Choroid plexus epithelial cell (primary cell): ENCODE measurements around the gene GM2A.

Source experiments
- DNase-seq: peaks from one replicate; pipeline ENCODE4 v3.0.0-alpha.2; 2010; ENCODE audit warnings: low read depth
- H3K4me3 ChIP-seq: 2 replicates; pipeline ENCODE4 v1.5.1; 2011; ENCODE audit warnings: low read depth, mild to moderate bottlenecking, control low read depth, low read length, moderate library complexity
- CTCF ChIP-seq: conservative IDR thresholded peaks from 2 replicates; pipeline ENCODE4 v1.5.1; 2011; ENCODE audit warnings: low read depth, mild to moderate bottlenecking, control low read depth, inconsistent platforms, low read length, moderate library complexity

Gene GM2A

DNA sequence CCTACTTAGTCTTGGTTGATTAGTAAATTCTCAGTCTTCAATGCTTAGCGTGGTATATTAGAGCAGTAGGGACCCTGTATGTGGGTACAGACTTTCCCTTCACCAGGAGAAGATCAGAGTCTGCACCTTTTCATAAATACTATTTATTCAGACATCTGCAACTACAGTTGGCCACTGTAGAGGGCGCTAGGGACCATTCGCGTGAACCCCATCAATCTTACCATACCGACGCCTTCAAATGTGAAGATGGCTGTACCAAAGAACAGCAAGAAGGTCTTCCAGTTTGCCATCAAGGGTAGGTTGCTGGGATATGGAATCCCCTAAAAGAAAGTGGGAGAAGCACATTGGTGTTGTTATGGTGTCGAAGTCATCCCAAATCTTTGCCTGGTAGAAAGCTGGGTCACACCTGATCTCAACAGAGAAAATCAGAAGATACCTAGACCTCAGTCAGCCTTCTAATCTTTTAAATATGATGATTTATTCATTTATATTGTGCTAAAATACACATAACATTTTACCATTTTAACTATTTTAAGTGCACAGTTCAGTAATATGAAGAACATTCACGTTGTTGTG lies 31.5 kb downstream of the GM2A start:
- H3K4me3 ChIP-seq = no peak overlapping the region
- peak; percentile 43 for TF ChIP-seq CTCF
- DNase-seq = no peak

DNA sequence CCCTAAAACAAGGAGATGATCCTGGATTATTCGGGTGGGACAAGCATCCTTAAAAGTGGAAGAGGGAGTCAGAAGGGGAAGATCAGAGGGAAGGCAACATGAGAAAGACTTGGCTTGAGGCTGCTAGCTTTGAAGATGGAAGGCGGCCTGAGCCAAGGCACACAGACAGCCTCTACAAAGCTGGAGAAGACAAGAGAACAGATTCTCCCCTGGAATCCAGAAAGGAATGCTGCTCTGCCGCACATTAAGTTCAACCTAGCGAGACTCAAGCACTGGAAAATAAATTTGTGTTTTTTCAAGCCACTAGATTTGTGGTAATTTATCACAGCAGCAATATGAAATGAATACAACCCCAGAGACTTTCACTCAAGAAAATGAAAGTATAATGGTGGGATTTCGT lies 32.7 kb downstream of the GM2A start:
- no peak overlapping the region for H3K4me3 ChIP-seq
- peak; percentile 10 for DNase-seq
- no peak for TF ChIP-seq CTCF

- H3K4me3 ChIP-seq = no peak overlapping the region
- DNase-seq = no peak
- no peak for TF ChIP-seq CTCF
These were observed 33.3 kb downstream of the GM2A start for GRCh38 chr5:151286246-151286645.

GRCh38 chr5:151288180-151288579 lies 35.2 kb downstream of the GM2A start:
- DNase-seq = no peak
- TF ChIP-seq CTCF = peak; percentile 7
- H3K4me3 ChIP-seq = no peak overlapping the region

- H3K4me3 ChIP-seq = no peak overlapping the region
- no peak for TF ChIP-seq CTCF
- no peak for DNase-seq
These were observed 40.6 kb downstream of the GM2A start for GRCh38 chr5:151293624-151294023.

DNA sequence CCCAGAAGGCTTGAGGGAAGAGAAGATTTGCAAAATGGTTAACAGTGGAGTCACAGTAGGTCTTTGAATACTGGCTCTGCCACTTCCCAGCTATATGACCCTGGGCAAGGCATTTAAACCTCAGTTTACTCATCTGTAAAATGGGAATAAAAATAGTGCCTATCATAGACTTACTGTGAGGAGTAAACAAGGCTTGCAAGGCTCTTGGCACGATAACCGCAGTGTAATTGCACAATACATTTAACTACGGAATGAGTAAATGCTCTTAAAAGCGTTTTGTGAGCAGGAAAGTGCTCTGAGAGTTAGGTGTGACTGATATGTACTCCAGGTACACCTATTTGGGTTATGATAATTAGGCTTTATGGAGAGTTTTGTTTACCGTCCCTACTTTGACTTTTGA lies 42.2 kb downstream of the GM2A start:
- DNase-seq = no peak
- no peak overlapping the region for H3K4me3 ChIP-seq
- no peak for TF ChIP-seq CTCF

GRCh38 chr5:151295791-151296477 lies 42.9 kb downstream of the GM2A start:
- no peak overlapping the region for H3K4me3 ChIP-seq
- no peak for TF ChIP-seq CTCF
- peak; percentile 18 for DNase-seq
